ENCODE data around the gene JMJD7.

JMJD7 gene

DNA sequence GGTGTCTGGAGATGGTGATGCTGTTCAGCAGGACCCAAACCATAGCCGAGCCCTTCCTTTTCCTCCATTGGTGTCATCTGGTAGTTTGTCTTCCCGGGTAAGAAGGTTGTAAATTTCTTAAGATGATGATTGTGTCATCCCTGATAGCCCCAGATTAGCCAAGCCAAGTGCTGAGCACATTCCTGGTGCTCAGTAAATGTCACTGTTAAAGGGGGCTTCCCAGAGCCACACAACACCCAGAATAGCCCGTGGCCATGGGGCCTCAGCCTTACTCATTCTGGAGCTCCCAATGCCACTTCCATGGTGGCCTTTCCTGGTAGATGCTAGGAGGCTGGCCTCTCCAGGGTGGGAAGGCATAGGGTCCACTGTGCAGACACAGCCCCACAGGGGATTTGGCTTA lies 6.2 kb downstream of the JMJD7 start:
- H3K4me3 ChIP-seq (ENCODE audit: low read depth, low read length): no peak overlapping the region
- DNase-seq (ENCODE audit: low read depth): no peak
- TF ChIP-seq, protein P1, sequence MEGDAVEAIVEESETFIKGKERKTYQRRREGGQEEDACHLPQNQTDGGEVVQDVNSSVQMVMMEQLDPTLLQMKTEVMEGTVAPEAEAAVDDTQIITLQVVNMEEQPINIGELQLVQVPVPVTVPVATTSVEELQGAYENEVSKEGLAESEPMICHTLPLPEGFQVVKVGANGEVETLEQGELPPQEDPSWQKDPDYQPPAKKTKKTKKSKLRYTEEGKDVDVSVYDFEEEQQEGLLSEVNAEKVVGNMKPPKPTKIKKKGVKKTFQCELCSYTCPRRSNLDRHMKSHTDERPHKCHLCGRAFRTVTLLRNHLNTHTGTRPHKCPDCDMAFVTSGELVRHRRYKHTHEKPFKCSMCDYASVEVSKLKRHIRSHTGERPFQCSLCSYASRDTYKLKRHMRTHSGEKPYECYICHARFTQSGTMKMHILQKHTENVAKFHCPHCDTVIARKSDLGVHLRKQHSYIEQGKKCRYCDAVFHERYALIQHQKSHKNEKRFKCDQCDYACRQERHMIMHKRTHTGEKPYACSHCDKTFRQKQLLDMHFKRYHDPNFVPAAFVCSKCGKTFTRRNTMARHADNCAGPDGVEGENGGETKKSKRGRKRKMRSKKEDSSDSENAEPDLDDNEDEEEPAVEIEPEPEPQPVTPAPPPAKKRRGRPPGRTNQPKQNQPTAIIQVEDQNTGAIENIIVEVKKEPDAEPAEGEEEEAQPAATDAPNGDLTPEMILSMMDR (conservative IDR thresholded peaks at IDR 0.05; ENCODE audit: low read depth, low read length): no peak

DNA sequence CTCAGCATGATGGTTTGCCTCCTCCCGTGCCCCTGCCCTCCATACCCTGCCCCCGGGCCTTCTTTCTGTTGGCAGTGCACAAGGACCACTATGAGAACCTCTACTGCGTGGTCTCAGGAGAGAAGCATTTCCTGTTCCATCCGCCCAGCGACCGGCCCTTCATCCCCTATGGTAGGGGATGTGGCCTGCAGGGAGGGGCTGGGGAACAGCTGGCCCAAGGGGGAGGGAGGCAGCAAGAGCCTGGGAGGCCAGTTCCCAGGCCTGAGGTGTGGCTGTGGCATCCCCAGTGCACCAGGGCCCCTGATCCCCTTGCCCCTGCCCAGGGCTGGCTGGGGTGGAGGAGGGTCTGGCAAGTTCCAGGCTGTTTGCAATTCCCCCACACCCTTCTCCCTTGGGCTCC lies 8.2 kb downstream of the JMJD7 start:
- no peak overlapping the region for H3K4me3 ChIP-seq (ENCODE audit: low read depth, low read length)
- TF ChIP-seq, protein P1 (conservative IDR thresholded peaks at IDR 0.05; ENCODE audit: low read depth, low read length): no peak
- no peak for DNase-seq (ENCODE audit: low read depth)

DNA sequence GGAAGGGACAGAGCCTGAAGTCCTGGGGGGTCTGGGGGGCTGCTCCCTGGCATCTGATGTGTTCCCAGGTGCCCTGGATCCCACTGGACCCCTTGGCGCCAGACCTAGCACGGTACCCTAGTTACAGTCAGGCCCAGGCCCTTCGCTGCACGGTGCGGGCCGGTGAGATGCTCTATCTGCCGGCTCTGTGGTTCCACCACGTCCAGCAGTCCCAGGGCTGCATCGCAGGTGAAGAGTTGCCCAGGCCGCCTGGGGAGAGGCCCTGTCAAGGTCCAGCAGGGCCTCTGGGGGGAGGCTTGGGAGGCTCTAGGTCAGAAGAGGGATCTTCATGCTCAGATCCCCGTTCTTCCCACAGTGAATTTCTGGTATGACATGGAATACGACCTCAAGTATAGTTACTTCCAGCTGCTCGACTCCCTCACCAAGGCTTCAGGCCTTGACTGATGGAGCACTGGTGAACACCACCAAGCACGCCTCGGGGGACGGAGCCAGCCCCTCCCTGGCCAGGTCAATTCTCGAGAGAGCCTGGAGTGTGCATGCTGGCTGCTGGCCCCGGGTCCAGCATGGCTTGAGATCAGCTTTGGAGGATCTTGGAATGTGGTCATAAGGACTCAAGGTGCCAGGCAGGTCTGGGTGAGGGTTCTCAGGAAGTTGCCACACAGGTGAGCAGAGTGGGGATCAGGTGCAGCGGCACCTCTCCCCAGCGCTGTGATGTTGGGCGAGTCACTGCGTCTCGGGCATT lies 9.0 kb downstream of the JMJD7 start:
- TF ChIP-seq, protein P1 (conservative IDR thresholded peaks at IDR 0.05; ENCODE audit: low read depth, low read length): no peak
- DNase-seq (ENCODE audit: low read depth): no peak
- no peak overlapping the region for H3K4me3 ChIP-seq (ENCODE audit: low read depth, low read length)

GRCh38 chr15:41838400-41838897 lies 10.6 kb downstream of the JMJD7 start, which contains the start of gene PLA2G4B:
Gene PLA2G4B, plus strand, starts transcription at chr15:41838847. Its CDS starts 67 bp downstream, at chr15:41838914.
- DNase-seq (ENCODE audit: low read depth): no peak
- TF ChIP-seq, protein P1 (conservative IDR thresholded peaks at IDR 0.05; ENCODE audit: low read depth, low read length): no peak
- no peak within 1 kb of the TSS for H3K4me3 ChIP-seq (ENCODE audit: low read depth, low read length)

- no peak overlapping the region for H3K4me3 ChIP-seq (ENCODE audit: low read depth, low read length)
- TF ChIP-seq, protein P1 (conservative IDR thresholded peaks at IDR 0.05; ENCODE audit: low read depth, low read length): no peak
- no peak for DNase-seq (ENCODE audit: low read depth)
Measured at GRCh38 chr15:41839781-41840491, 12.0 kb downstream of the JMJD7 start.

- DNase-seq (ENCODE audit: low read depth): no peak
- H3K4me3 ChIP-seq (ENCODE audit: low read depth, low read length): no peak overlapping the region
- TF ChIP-seq, protein P1 (conservative IDR thresholded peaks at IDR 0.05; ENCODE audit: low read depth, low read length): no peak
Measured at GRCh38 chr15:41840673-41841072, 12.8 kb downstream of the JMJD7 start.

Data from choroid plexus epithelial cell (primary cell).